GM23338 (cell line): Measurements from ENCODE around the gene L3MBTL1. TPM values are rescaled to one million over a fixed set of nuclear protein-coding genes. Genes with fewer than 3 reads are reported as not detected.

Experiments
- CREB1 ChIP-seq: fragments of 250-450 bp; sonication (Bioruptor Pico); IDR thresholded peaks from 2 replicates; pipeline ENCODE4 v1.5.0; 2020; ENCODE audit warnings: low read depth, mild to moderate bottlenecking, moderate library complexity
- ETS1 ChIP-seq: IDR thresholded peaks from 2 replicates; pipeline ENCODE4 v1.6.1; 2016; ENCODE audit warnings: antibody characterized with exemption
- EZH2 ChIP-seq: fragments of 200-600 bp; sonication (generic); IDR thresholded peaks from one replicate; pipeline ENCODE4 v1.8.0; 2017; ENCODE audit warnings: antibody characterized with exemption, mild to moderate bottlenecking, low read depth; ENCODE audit not compliant: unreplicated experiment
- JUNB ChIP-seq: IDR thresholded peaks from one replicate; pipeline ENCODE4 v1.6.1; 2016; ENCODE audit warnings: antibody characterized with exemption; ENCODE audit not compliant: unreplicated experiment
- NANOG ChIP-seq: IDR thresholded peaks from 2 replicates; pipeline ENCODE4 v1.6.1; 2016; ENCODE audit warnings: antibody characterized with exemption, borderline replicate concordance
- POLR2AphosphoS5 ChIP-seq: IDR thresholded peaks from 2 replicates; pipeline ENCODE4 v1.6.1; 2016; ENCODE audit warnings: antibody characterized with exemption, low read depth
- REST ChIP-seq: IDR thresholded peaks from one replicate; pipeline ENCODE4 v1.6.1; 2018; ENCODE audit warnings: antibody characterized with exemption; ENCODE audit not compliant: unreplicated experiment
- STAT1 ChIP-seq: IDR thresholded peaks from one replicate; pipeline ENCODE4 v1.6.1; 2016; ENCODE audit warnings: antibody characterized with exemption; ENCODE audit not compliant: unreplicated experiment
- ZNF114 ChIP-seq: fragments of 250-450 bp; sonication (Bioruptor Pico); IDR thresholded peaks from 2 replicates; pipeline ENCODE4 v1.5.0; 2020; ENCODE audit warnings: mild to moderate bottlenecking, moderate library complexity
- ZNF331 ChIP-seq: fragments of 250-450 bp; sonication (Bioruptor Pico); IDR thresholded peaks from 2 replicates; pipeline ENCODE4 v1.5.0; 2020; ENCODE audit warnings: low read depth, mild to moderate bottlenecking, moderate library complexity
- ZNF462 ChIP-seq: fragments of 250-450 bp; sonication (Bioruptor Pico); IDR thresholded peaks from 2 replicates; pipeline ENCODE4 v1.5.0; 2020; ENCODE audit warnings: mild to moderate bottlenecking, moderate library complexity
- polyA plus RNA-seq: library from polyadenylated mRNA; unstranded; fragments of >200 nt; fragmentation: Nextera tagmentation; extraction: Ambion mirVana; gene quantifications from 2 replicates; pipeline ENCODE4 v1.2.1, GENCODE V29; 2016
- total RNA-seq: library from RNA; depleted of rRNA; stranded (reverse); fragments of >200 nt; shearing (Covaris generic); gene quantifications from 2 replicates; pipeline ENCODE4 v1.2.3, GENCODE V29; 2014

The L3MBTL1 gene
- total and polyA plus RNA-seq, 2 experiments from 2014 or later: 6.5 to 33.6 TPM

- TF ChIP-seq ZNF462 (no peak), ETS1 (no peak), ZNF331 (CRISPR knock-in tag) (no peak), ZNF114 (CRISPR knock-in tag) (no peak), CREB1 (CRISPR knock-in tag) (no peak), STAT1 (no peak), REST (no peak), NANOG (no peak), POLR2AphosphoS5 (no peak), EZH2 (no peak), JUNB (no peak)
These were observed 49.0 kb upstream of the L3MBTL1 start (continued) for GRCh38 chr20:43458422-43458924.
